ENCODE measurements around the gene PCOLCE2. TPM values are rescaled to one million over a fixed set of nuclear protein-coding genes. Genes with fewer than 3 reads are reported as not detected.
A peak's percentile ranks its signal among the peaks of the same experiment; 100 is the strongest.

The PCOLCE2 gene
- total RNA-seq, 8 experiments from 2014 or later = 1.0 to 120 (median 9.6) TPM

GRCh38 chr3:142815803-142816202 is 73.1 kb downstream of the PCOLCE2 start:
- Histone ChIP-seq H3K27ac (no peak overlapping the region), H3K4me3 (no peak overlapping the region), H3K4me1 (replicated peaks in 1 of 2) (no peaks in the 10 kb centered on the region)
- 83 to 100% (median 93%) methylated on average over 1 to 5 of the region's 6 CpGs; no CpG with 5 or more reads in 1 of the 10 experiments for WGBS, 10 experiments
- ATAC-seq (replicated peaks in 6 of 8) = no peak
- in situ Hi-C loops (cut with MboI; ENCODE audit: low pct_unique_long_range_greater_than_20kb in 2 of 9, low sequenced_read_pairs in 9 of 9, unreplicated experiment in 9 of 9) = loop anchor here in 2 of 9 experiments (25.0 kb wide), 1 partner anchor 229 kb away; the partner anchor contains the start of genes ATR (in 2 of the 2) and PLS1 (in 2 of the 2)

GRCh38 chr3:142809259-142809658 is 79.6 kb downstream of the PCOLCE2 start:
- Histone ChIP-seq H3K4me1 (replicated peaks in 1 of 2) (no peaks in the 10 kb centered on the region), H3K4me3 (no peak overlapping the region), H3K27ac (no peak overlapping the region)
- ATAC-seq (replicated peaks in 6 of 8) = no peak
- in situ Hi-C loops (cut with MboI; ENCODE audit: low pct_unique_long_range_greater_than_20kb in 2 of 9, low sequenced_read_pairs in 9 of 9, unreplicated experiment in 9 of 9) = loop anchor here in 2 of 9 experiments (25.0 kb wide), 1 partner anchor 222 kb away; the partner anchor contains the start of genes ATR (in 2 of the 2) and PLS1 (in 2 of the 2)
- WGBS, 10 experiments = 80 to 100% (median 100%) methylated on average over 1 to 3 of the region's 3 CpGs; no CpG with 5 or more reads in 3 of the 10 experiments

GRCh38 chr3:142808103-142808917 is 80.6 kb downstream of the PCOLCE2 start:
- WGBS, 10 experiments = 71 to 100% (median 80%) methylated on average over 1 to 9 of the region's 9 CpGs
- peak in 6 of 8 experiments; percentile 35 to 100 (median 72) for ATAC-seq (replicated peaks in 6 of 8)
- Histone ChIP-seq H3K4me3 (no peak overlapping the region), H3K4me1 (replicated peaks in 1 of 2) (no peaks in the 10 kb centered on the region), H3K27ac (no peak overlapping the region)
- in situ Hi-C loops (cut with MboI; ENCODE audit: low pct_unique_long_range_greater_than_20kb in 2 of 9, low sequenced_read_pairs in 9 of 9, unreplicated experiment in 9 of 9) = loop anchor here in 2 of 9 experiments (25.0 kb wide), 1 partner anchor 221 kb away; the partner anchor contains the start of genes ATR (in 2 of the 2) and PLS1 (in 2 of the 2)

- WGBS, 10 experiments = 50 to 100% (median 79%) methylated on average over 1 of the region's 1 CpG; no CpG with 5 or more reads in 4 of the 10 experiments
- in situ Hi-C loops (cut with MboI; ENCODE audit: low pct_unique_long_range_greater_than_20kb in 2 of 9, low sequenced_read_pairs in 9 of 9, unreplicated experiment in 9 of 9) = loop anchor here in 2 of 9 experiments (25.0 kb wide), 1 partner anchor 216 kb away; the partner anchor contains the start of genes ATR (in 2 of the 2) and PLS1 (in 2 of the 2)
- Histone ChIP-seq H3K4me3 (no peak overlapping the region), H3K27ac (no peak overlapping the region), H3K4me1 (replicated peaks in 1 of 2) (no peaks in the 10 kb centered on the region)
- ATAC-seq (replicated peaks in 6 of 8) = no peak
Measured at GRCh38 chr3:142802891-142803290, 86.0 kb downstream of the PCOLCE2 start.

GRCh38 chr3:142801746-142802145 is 87.1 kb downstream of the PCOLCE2 start:
- in situ Hi-C loops (cut with MboI; ENCODE audit: low pct_unique_long_range_greater_than_20kb in 2 of 9, low sequenced_read_pairs in 9 of 9, unreplicated experiment in 9 of 9) = loop anchor here in 2 of 9 experiments (25.0 kb wide), 1 partner anchor 214 kb away; the partner anchor contains the start of genes ATR (in 2 of the 2) and PLS1 (in 2 of the 2)
- WGBS, 10 experiments = 31 to 100% (median 83%) methylated on average over 1 to 2 of the region's 2 CpGs; no CpG with 5 or more reads in 1 of the 10 experiments
- H3K27ac ChIP-seq = no peak overlapping the region
- no peak overlapping the region for H3K4me3 ChIP-seq
- ATAC-seq (replicated peaks in 6 of 8) = no peak
- H3K4me1 ChIP-seq (replicated peaks in 1 of 2) = no peaks in the 10 kb centered on the region

GRCh38 chr3:142796823-142797222 is 92.1 kb downstream of the PCOLCE2 start:
- Histone ChIP-seq H3K4me3 (no peak overlapping the region), H3K27ac (no peak overlapping the region), H3K4me1 (replicated peaks in 1 of 2) (no peaks in the 10 kb centered on the region)
- in situ Hi-C loops (cut with MboI; ENCODE audit: low pct_unique_long_range_greater_than_20kb in 2 of 9, low sequenced_read_pairs in 9 of 9, unreplicated experiment in 9 of 9) = no loop called here
- no peak for ATAC-seq (replicated peaks in 6 of 8)
- WGBS, 10 experiments = 75 to 100% (median 89%) methylated on average over 1 to 2 of the region's 2 CpGs; no CpG with 5 or more reads in 1 of the 10 experiments

GRCh38 chr3:142795332-142795731 is 93.6 kb downstream of the PCOLCE2 start:
- WGBS, 10 experiments = 86 to 100% (median 92%) methylated on average over 1 of the region's 1 CpG; no CpG with 5 or more reads in 3 of the 10 experiments

GRCh38 chr3:142794508-142794907 is 94.4 kb downstream of the PCOLCE2 start:
- peak in 3 of 8 experiments; percentile 32 to 79 (median 49) for ATAC-seq (replicated peaks in 6 of 8)
- in situ Hi-C loops (cut with MboI; ENCODE audit: low pct_unique_long_range_greater_than_20kb in 2 of 9, low sequenced_read_pairs in 9 of 9, unreplicated experiment in 9 of 9) = no loop called here
- Histone ChIP-seq H3K27ac (no peak overlapping the region), H3K4me3 (no peak overlapping the region), H3K4me1 (replicated peaks in 1 of 2) (no peaks in the 10 kb centered on the region)
- WGBS, 10 experiments = 19 to 100% (median 79%) methylated on average over 1 to 4 of the region's 4 CpGs

More at GRCh38 chr3:142795332-142795731, 93.6 kb downstream of the PCOLCE2 start:
- in situ Hi-C loops (cut with MboI; ENCODE audit: low pct_unique_long_range_greater_than_20kb in 2 of 9, low sequenced_read_pairs in 9 of 9, unreplicated experiment in 9 of 9) = no loop called here
- Histone ChIP-seq H3K27ac (no peak overlapping the region), H3K4me1 (replicated peaks in 1 of 2) (no peaks in the 10 kb centered on the region), H3K4me3 (no peak overlapping the region)
- no peak for ATAC-seq (replicated peaks in 6 of 8)

- in situ Hi-C loops (cut with MboI; ENCODE audit: low pct_unique_long_range_greater_than_20kb in 2 of 9, low sequenced_read_pairs in 9 of 9, unreplicated experiment in 9 of 9) = no loop called here
- no peaks in the 10 kb centered on the region for H3K4me1 ChIP-seq (replicated peaks in 1 of 2)
- no peak overlapping the region for H3K27ac ChIP-seq
- WGBS, 10 experiments = 50 to 100% (median 85%) methylated on average over 1 of the region's 1 CpG; no CpG with 5 or more reads in 2 of the 10 experiments
- no peak for ATAC-seq (replicated peaks in 6 of 8)
- H3K4me3 ChIP-seq = no peak overlapping the region
Measured at GRCh38 chr3:142787719-142788118, 101.2 kb downstream of the PCOLCE2 start.

GRCh38 chr3:142785996-142786395 is 102.9 kb downstream of the PCOLCE2 start:
- no peak overlapping the region for H3K27ac ChIP-seq
- WGBS, 10 experiments = 88 to 100% (median 98%) methylated on average over 3 to 4 of the region's 4 CpGs
- H3K4me3 ChIP-seq = no peak overlapping the region
- H3K4me1 ChIP-seq (replicated peaks in 1 of 2) = no peaks in the 10 kb centered on the region
- in situ Hi-C loops (cut with MboI; ENCODE audit: low pct_unique_long_range_greater_than_20kb in 2 of 9, low sequenced_read_pairs in 9 of 9, unreplicated experiment in 9 of 9) = no loop called here
- ATAC-seq (replicated peaks in 6 of 8) = no peak

- WGBS, 10 experiments = 40 to 100% (median 85%) methylated on average over 1 of the region's 1 CpG
- Histone ChIP-seq H3K27ac (no peak overlapping the region), H3K4me3 (no peak overlapping the region), H3K4me1 (replicated peaks in 1 of 2) (no peaks in the 10 kb centered on the region)
- in situ Hi-C loops (cut with MboI; ENCODE audit: low pct_unique_long_range_greater_than_20kb in 2 of 9, low sequenced_read_pairs in 9 of 9, unreplicated experiment in 9 of 9) = no loop called here
- ATAC-seq (replicated peaks in 6 of 8) = no peak
Measured at GRCh38 chr3:142784228-142784627, 104.7 kb downstream of the PCOLCE2 start.

GRCh38 chr3:142782616-142783015 is 106.3 kb downstream of the PCOLCE2 start:
- ATAC-seq (replicated peaks in 6 of 8) = no peak
- 83 to 100% (median 100%) methylated on average over 1 of the region's 2 CpGs; no CpG with 5 or more reads in 5 of the 10 experiments for WGBS, 10 experiments
- Histone ChIP-seq H3K4me1 (replicated peaks in 1 of 2) (no peaks in the 10 kb centered on the region), H3K27ac (no peak overlapping the region), H3K4me3 (no peak overlapping the region)
- in situ Hi-C loops (cut with MboI; ENCODE audit: low pct_unique_long_range_greater_than_20kb in 2 of 9, low sequenced_read_pairs in 9 of 9, unreplicated experiment in 9 of 9) = no loop called here

- no peak overlapping the region for H3K27ac ChIP-seq
- in situ Hi-C loops (cut with MboI; ENCODE audit: low pct_unique_long_range_greater_than_20kb in 2 of 9, low sequenced_read_pairs in 9 of 9, unreplicated experiment in 9 of 9) = no loop called here
- no peak overlapping the region for H3K4me3 ChIP-seq
- no peaks in the 10 kb centered on the region for H3K4me1 ChIP-seq (replicated peaks in 1 of 2)
- no peak for ATAC-seq (replicated peaks in 6 of 8)
Measured at GRCh38 chr3:142779591-142779990, 109.3 kb downstream of the PCOLCE2 start.
